ENCODE data around the gene DHRS3. TPM values are rescaled to one million over a fixed set of nuclear protein-coding genes. Genes with fewer than 3 reads are reported as not detected.
A peak's percentile ranks its signal among the peaks of the same experiment; 100 is the strongest.

DHRS3 gene, protein sequence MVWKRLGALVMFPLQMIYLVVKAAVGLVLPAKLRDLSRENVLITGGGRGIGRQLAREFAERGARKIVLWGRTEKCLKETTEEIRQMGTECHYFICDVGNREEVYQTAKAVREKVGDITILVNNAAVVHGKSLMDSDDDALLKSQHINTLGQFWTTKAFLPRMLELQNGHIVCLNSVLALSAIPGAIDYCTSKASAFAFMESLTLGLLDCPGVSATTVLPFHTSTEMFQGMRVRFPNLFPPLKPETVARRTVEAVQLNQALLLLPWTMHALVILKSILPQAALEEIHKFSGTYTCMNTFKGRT
- 49.3 TPM for polyA plus RNA-seq (2012; ENCODE audit: insufficient read length, low read depth)

DNA sequence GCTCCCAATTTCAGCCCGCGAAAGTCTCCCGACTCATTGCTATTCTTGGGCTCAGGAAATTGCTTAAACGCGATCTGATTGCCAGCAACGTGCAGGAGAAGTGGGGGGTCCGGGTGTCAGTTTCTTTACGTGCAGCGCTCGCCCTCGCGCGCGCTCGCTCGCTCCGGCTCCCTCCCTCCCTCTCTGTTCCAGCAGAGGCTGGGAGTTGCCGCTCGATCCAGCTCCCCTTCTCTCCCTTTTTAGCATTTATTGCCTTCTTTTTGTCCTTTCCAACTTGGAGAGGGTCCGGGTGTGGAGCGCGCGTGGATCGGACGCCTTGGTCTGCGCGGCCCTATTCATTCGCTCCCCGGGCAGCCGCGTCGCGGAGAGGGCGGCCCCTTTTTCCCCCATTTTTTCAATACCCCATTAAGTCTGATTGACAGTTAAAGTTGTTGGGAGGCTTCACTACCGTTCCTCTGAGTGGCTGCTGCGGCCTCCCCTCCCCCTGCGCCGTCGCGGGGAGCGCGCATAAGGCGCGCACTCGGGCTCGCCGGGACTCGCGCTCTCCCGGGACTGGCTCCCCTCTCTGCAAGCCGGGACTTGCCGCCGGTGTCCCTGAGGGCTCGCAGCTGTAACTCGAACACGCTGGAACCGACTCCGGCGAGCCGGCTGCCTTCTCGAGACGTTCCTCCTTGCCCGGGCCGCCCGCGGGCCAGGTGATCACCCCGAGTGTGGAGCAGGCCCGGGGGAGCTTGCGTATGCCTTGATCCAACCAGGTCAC lies at the start of gene DHRS3:
Gene DHRS3 (minus strand): TSS at position 310 of the 760 bp plus-strand sequence. CDS start 862 bp downstream, outside the sequence.
- TF ChIP-seq SIN3A (IDR thresholded peaks at IDR 0.05; ENCODE audit: borderline replicate concordance, insufficient read depth, low read length) (no peak), TAF1 (IDR thresholded peaks at IDR 0.05; ENCODE audit: borderline replicate concordance, insufficient read depth, low read length) (no peak), FOXP2 (optimal IDR thresholded peaks at IDR 0.05; ENCODE audit: borderline replicate concordance, extremely low read depth, extremely low read length, insufficient read depth) (peak; percentile 38), POLR2AphosphoS5 (IDR thresholded peaks at IDR 0.05; ENCODE audit: low read depth, low read length) (no peak; the same call in 1 of the 2 replicates)
- TF ChIP-seq, protein P1, sequence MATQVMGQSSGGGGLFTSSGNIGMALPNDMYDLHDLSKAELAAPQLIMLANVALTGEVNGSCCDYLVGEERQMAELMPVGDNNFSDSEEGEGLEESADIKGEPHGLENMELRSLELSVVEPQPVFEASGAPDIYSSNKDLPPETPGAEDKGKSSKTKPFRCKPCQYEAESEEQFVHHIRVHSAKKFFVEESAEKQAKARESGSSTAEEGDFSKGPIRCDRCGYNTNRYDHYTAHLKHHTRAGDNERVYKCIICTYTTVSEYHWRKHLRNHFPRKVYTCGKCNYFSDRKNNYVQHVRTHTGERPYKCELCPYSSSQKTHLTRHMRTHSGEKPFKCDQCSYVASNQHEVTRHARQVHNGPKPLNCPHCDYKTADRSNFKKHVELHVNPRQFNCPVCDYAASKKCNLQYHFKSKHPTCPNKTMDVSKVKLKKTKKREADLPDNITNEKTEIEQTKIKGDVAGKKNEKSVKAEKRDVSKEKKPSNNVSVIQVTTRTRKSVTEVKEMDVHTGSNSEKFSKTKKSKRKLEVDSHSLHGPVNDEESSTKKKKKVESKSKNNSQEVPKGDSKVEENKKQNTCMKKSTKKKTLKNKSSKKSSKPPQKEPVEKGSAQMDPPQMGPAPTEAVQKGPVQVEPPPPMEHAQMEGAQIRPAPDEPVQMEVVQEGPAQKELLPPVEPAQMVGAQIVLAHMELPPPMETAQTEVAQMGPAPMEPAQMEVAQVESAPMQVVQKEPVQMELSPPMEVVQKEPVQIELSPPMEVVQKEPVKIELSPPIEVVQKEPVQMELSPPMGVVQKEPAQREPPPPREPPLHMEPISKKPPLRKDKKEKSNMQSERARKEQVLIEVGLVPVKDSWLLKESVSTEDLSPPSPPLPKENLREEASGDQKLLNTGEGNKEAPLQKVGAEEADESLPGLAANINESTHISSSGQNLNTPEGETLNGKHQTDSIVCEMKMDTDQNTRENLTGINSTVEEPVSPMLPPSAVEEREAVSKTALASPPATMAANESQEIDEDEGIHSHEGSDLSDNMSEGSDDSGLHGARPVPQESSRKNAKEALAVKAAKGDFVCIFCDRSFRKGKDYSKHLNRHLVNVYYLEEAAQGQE (IDR thresholded peaks at IDR 0.05; ENCODE audit: insufficient read depth in 1 of 2, low read depth in 2 of 2, low read length in 2 of 2): no peak; a peak in 1 of 4 replicates

DNA sequence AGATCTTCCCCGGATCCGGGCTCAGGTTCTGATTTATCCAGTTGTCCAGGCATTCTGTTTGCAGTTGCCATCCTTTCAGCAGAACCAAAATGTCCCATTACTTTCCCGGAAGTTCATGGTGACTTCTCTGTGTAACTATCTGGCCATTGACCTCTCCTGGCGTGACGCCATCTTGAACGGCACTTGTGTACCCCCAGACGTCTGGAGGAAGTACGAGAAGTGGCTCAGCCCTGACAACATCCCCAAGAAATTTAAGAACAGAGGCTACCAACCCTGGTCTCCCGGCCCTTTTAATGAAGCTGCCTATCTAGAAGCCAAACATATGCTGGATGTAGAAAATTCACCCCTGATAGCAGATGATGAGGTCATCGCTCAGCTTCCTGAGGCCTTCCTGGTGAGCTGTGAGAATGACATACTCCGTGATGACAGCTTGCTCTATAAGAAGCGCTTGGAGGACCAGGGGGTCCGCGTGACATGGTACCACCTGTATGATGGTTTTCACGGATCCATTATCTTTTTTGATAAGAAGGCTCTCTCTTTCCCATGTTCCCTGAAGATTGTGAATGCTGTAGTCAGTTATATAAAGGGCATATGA lies 48.2 kb upstream of the DHRS3 start:
- TF ChIP-seq FOXP2 (optimal IDR thresholded peaks at IDR 0.05; ENCODE audit: borderline replicate concordance, extremely low read depth, extremely low read length, insufficient read depth): no peak
- TF ChIP-seq, protein P1 (IDR thresholded peaks at IDR 0.05; ENCODE audit: insufficient read depth in 1 of 2, low read depth in 2 of 2, low read length in 2 of 2): no peak
- no peak for TF ChIP-seq POLR2AphosphoS5 (IDR thresholded peaks at IDR 0.05; ENCODE audit: low read depth, low read length)
- TF ChIP-seq SIN3A (IDR thresholded peaks at IDR 0.05; ENCODE audit: borderline replicate concordance, insufficient read depth, low read length): no peak
- TF ChIP-seq TAF1 (IDR thresholded peaks at IDR 0.05; ENCODE audit: borderline replicate concordance, insufficient read depth, low read length): no peak

DNA sequence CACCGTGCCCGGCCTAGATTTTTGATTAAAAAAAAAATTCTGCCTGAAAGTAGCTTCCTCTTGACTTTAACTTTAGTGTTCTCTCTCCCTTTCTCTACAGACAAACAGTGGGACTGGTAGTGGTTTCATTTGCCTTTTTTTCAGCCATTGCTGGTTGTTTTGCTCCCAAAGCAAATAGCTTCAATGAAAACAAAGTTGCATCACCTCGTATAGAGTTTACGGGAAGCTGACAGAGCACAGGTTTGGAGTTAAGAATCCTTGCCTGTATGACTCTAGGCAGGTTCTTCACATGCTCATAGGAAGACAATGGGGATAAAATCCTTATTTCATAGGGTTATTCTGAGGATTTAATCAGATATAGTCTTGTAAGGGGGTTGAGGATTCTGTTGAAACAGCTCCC lies 47.5 kb upstream of the DHRS3 start:
- TF ChIP-seq TAF1 (IDR thresholded peaks at IDR 0.05; ENCODE audit: borderline replicate concordance, insufficient read depth, low read length) (no peak), FOXP2 (optimal IDR thresholded peaks at IDR 0.05; ENCODE audit: borderline replicate concordance, extremely low read depth, extremely low read length, insufficient read depth) (no peak), POLR2AphosphoS5 (IDR thresholded peaks at IDR 0.05; ENCODE audit: low read depth, low read length) (no peak), SIN3A (IDR thresholded peaks at IDR 0.05; ENCODE audit: borderline replicate concordance, insufficient read depth, low read length) (no peak)
- TF ChIP-seq, protein P1 (IDR thresholded peaks at IDR 0.05; ENCODE audit: insufficient read depth in 1 of 2, low read depth in 2 of 2, low read length in 2 of 2): no peak

DNA sequence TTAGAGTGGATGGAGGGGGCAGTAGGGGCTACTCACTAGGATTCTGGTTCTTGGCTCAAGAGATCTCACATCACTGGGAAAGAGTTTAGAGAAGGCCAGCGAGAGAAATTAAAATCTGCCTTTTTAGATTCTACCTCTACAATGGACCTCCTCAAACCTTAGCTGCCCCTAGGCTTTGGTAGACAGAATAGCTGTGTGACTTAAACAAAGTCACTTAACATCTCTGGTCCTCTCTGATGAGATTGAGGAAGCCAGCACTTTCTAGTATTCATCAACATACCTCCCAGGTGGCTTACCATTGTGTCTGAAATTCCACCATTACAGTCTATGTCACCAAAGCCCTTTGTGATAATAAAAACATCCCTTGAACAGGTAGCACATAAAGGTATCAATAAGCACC lies 44.5 kb upstream of the DHRS3 start:
- no peak for TF ChIP-seq TAF1 (IDR thresholded peaks at IDR 0.05; ENCODE audit: borderline replicate concordance, insufficient read depth, low read length)
- no peak for TF ChIP-seq SIN3A (IDR thresholded peaks at IDR 0.05; ENCODE audit: borderline replicate concordance, insufficient read depth, low read length)
- no peak for TF ChIP-seq POLR2AphosphoS5 (IDR thresholded peaks at IDR 0.05; ENCODE audit: low read depth, low read length)
- TF ChIP-seq FOXP2 (optimal IDR thresholded peaks at IDR 0.05; ENCODE audit: borderline replicate concordance, extremely low read depth, extremely low read length, insufficient read depth): no peak

DNA sequence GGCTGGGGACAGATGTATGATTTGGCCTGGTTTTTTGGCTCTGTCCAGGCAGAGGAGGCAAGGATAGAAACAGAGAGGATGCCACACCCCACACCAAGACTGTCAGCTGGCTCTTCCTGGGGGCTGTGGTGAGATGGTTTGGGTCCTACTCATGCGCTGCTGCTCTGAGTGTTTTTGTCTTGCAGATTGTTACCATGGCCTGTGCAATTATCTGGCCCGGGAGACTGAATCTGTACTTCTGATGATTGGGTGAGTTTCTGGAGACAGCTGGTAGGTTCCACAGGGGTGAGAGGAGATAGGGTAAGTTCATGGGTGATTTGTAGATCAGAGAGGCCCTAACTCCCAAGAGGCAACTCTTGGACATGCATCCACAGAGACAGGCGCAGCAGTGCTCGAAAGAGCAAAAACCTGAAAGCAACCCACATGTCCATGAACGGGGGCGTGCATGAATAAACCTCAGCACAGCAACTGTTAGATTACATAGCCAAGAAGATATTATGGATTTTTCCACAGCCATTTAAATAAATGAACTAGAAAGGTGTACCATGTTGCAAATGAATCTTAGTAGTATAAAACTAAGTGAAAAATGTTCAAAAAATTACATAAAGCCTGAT lies 43.7 kb upstream of the DHRS3 start:
- no peak for TF ChIP-seq FOXP2 (optimal IDR thresholded peaks at IDR 0.05; ENCODE audit: borderline replicate concordance, extremely low read depth, extremely low read length, insufficient read depth)
- no peak for TF ChIP-seq TAF1 (IDR thresholded peaks at IDR 0.05; ENCODE audit: borderline replicate concordance, insufficient read depth, low read length)
- TF ChIP-seq, protein P1 (IDR thresholded peaks at IDR 0.05; ENCODE audit: insufficient read depth in 1 of 2, low read depth in 2 of 2, low read length in 2 of 2): no peak
- TF ChIP-seq POLR2AphosphoS5 (IDR thresholded peaks at IDR 0.05; ENCODE audit: low read depth, low read length): no peak
- TF ChIP-seq SIN3A (IDR thresholded peaks at IDR 0.05; ENCODE audit: borderline replicate concordance, insufficient read depth, low read length): no peak
